HK-2 (cell line): ENCODE data around the gene SEC61A2.

Experiments used
- DNase-seq: peaks from one replicate; pipeline ENCODE4 v3.0.0-alpha.2; 2018; ENCODE audit not compliant: unreplicated experiment

SEC61A2 gene

DNA sequence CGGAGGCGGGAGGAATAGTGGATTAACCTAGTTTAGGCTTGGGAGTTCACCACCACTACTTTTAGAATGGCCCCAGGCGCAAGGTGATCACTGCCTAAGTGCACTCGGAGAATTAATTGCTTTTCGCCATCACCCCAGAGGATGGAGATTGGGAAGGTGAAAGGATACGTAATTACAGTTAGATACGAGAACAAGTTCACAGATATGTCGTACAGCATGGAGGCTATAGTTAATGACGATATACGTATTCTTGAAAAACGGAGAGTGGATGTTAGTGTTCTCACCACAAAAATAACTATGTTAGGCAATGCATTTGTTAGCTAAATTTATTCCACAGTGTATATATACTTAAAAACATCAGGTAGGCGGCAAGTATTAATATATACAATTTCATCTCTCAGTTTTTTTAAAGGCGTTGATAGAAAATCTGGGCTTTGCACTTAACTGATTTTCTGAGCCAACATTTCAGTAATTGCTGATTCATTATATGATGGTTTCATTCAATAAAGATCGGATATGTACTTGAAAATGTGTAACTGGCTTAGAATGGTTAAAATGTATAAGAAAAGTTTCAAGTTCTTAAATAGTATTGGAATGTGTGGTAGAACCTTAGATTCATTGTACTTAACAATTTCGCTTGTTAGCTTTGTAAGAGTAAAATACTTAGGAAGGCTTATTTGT lies 67.2 kb downstream of the SEC61A2 start:
- no peak for DNase-seq

DNA sequence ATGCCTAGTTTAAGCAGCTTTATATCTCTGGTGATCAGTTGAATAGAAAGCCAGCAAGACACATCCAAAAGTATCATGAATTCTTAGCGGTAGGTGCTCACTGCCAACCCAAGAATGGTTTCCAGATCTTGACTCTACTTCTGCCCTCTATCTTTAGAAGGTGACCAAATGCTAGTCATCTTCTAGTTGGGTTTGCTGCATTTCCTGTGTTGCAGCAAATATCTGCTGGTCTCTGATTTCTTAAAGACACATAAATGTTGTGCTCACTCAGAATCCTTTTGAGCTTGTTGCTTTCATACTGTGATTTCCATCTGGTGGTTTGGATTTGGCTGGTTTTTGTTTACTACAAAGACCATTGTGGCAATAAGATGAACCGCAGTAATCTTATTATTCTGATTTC lies 68.7 kb downstream of the SEC61A2 start:
- no peak for DNase-seq

DNA sequence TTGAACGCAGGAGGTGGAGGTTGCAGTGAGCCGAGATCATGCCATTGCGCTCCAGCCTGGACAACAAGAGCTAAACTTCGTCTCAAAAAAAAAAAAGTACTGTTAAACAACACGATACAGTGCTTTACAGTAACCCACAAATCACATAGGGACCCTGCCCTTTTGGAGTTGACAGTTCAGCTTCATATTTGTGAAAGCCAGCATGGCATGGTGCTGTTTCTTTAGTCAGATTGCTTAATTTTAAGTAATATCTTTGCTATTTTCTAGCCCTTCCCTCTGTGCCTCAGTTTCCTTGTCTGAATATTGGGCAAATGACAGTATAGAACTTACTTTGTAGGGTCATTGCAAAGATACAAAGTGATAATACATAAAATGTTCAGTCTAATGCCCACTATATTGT lies 71.4 kb downstream of the SEC61A2 start:
- no peak for DNase-seq

DNA sequence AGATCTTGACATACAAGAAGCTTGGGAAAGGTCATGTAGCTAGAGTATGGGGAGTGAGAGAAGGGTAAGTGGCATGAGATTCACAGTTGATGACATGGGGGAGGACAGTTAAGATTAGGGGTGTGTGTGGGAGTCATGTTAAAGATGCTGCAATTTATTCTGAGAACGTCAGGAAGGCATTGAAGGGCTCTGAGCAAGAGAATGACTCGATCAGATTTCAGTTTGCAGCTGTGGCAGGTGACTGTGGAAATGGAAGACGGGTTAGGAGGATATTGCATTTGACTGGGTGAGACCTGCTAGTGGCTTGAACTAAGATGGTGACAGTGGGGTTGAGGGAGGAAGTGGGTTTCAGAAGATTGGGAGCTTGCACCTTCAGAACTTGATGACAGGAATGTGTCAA lies 72.1 kb downstream of the SEC61A2 start:
- DNase-seq, result no peak

DNA sequence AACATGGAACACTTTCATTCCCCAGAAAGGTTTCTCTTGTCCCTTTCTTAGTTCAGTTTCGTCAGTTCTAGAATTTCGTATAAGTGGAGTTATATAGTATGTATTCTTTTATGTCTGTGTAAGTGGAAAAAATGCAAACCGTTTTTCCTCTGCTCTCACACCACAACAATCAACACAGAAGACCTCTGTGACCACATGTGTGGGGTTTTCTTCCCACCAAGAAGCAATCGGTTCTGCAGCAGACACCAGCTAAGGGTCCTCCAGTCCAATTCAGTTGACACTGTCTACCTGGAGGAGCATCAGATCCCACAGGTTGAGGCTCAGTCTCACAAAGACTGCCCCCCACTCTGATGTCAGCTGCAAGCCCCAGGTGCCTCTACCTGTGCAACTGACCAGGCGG lies 72.7 kb downstream of the SEC61A2 start:
- no peak for DNase-seq

DNA sequence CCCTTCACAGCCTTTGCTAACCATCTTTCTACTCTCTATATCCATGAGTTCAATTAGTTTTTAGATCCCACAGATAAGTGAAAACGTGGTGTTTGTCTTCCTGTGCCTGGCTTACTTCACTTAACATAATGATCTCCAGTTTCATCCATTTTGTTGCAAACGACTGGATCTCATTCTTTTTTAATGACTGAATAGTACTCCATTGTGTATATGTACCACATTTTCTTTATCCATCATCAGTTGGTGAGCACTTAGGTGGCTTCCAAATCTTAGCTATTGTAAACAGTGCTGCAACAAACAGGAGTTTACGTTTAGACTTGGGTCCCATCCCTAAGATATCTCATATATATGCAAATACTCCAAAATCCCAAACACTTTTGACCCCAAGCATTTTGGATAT lies 75.6 kb downstream of the SEC61A2 start:
- no peak for DNase-seq

DNA sequence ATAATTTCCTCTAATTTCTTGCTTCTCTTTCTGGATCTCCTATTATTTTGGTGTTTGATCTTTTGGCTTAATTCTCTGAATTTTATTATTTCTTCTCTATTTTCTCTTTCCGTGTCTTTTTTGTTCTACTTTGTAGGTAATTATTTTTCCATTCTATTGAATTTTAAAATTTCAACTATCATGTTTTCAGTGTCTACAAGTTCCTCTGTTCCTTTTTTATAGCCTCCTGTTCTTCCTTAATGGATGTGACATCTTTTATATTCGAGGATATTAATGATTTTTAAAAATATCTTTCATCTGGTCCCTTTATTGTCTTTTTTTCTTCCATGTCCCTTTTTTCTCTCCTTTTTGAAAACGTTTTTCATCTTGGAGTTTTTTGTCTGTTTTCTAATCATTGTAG lies 77.6 kb downstream of the SEC61A2 start:
- DNase-seq, result no peak

DNA sequence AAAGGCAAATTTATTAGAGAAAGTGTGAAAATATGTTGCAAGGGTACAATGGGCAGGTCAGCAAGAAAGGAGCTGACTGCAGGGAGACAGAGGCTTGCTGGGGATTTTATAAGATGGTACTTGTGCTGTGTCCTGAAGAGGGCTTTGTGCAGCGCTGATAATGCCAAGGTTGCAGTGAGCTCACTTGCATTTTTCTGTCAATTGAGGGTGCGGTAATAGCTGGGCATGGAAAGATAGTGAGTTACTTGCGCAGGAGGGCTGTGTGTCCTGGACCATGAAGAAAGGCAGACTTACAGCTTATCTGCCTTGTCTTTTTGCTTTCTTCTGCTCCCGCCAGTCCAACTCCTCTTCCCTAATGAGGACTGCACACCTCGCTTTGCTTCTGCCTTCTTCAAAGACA lies 79.0 kb downstream of the SEC61A2 start:
- DNase-seq, result no peak

DNA sequence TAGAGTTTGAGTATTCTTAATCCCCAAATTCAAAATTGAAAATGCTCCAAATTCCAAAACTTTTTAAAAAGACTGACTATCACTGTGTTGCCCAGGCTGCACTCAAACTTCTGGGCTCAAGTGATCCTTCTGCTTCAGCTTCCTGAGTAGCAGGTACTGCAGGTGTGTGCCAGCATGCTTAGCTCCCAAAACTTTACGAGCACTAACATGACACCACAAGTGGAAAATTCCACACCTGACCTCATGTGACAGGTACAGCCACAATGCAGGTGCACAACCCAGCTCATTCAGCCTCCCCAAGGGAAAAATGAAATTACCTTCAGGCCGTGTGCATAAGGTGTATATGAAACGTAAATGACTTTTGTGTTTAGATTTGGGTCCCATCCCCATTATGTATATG lies 83.0 kb downstream of the SEC61A2 start:
- no peak for DNase-seq

DNA sequence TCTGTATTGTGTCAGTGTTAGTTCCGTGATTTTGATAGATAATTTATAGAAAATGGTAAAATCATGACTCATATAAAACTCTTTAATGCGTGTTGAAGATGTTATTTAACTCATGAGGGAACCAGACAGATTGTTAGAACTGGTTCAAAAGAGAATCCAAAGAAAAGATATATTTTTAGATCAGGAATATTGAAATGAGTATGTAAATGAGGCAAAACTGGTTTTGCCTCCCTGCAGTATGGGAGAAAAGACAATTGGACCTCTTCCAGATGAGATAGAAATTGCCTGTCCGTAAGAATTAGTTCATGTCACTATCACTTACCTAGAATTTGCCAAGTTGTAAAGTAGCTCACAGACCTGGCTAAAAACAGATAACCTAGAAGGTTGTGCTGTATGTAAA lies 84.1 kb downstream of the SEC61A2 start:
- DNase-seq, result no peak

DNA sequence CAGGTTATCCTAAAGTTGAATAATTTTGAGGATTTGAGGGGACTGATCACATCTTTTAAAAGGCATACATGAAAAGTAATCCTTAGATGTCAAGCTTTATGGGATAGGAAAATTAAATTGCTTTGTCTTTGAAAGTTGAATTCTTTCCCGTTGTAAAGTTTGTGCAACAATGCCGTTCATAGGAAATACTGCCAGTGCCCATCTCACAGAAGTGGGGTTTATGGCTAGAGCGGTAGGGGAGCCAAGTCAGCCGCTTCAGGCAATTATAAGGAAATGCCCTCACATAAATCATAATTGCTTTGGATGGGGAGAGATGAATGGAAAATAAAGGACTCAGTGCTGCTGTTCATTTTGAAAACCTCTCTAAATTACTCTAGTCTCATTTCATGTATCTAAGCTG lies 84.6 kb downstream of the SEC61A2 start:
- DNase-seq, result no peak

DNA sequence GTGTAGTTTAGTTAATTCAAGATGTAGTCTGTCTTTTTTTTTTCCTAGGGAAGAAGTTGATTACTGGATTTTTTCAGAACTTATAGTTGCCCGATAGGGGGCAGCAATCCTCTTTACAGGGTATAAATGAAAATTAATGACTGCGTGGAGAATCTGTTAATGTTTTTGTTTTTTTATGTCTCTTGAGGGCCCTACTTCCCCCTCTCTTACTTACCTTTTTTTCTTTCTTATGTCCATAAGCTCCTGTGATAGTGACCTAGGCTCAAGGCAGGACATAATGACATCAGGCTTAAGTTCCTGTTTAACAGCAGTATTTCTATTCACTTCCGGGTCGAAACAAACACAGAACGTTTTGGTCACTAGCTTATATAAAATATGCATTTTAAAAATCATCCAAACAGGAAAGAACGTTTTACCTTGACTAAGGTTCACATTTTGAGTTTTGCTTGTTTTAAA lies 85.3 kb downstream of the SEC61A2 start:
- DNase-seq, result no peak
